MV-4-11 (cell line): ENCODE measurements around the gene VPS50.
"Not testable (repeated sequence)": the region's sequence is repeated elsewhere in the genome, so short reads cannot be mapped to it uniquely, and the experiment has no call there.

Experiments used
- DNase-seq: peaks from one replicate; lab custom pipeline; 2025; lab: John Stamatoyannopoulos, UW

VPS50 gene

GRCh38 chr7:93242106-93242505 lies 9.9 kb downstream of the VPS50 start:
- DNase-seq: no peak

- peak; percentile 27 for DNase-seq
These were observed 13.6 kb downstream of the VPS50 start for GRCh38 chr7:93245525-93246432.

GRCh38 chr7:93249491-93250148 lies 17.5 kb downstream of the VPS50 start:
- DNase-seq: no peak

GRCh38 chr7:93258661-93259060 lies 26.5 kb downstream of the VPS50 start:
- no peak for DNase-seq

DNA sequence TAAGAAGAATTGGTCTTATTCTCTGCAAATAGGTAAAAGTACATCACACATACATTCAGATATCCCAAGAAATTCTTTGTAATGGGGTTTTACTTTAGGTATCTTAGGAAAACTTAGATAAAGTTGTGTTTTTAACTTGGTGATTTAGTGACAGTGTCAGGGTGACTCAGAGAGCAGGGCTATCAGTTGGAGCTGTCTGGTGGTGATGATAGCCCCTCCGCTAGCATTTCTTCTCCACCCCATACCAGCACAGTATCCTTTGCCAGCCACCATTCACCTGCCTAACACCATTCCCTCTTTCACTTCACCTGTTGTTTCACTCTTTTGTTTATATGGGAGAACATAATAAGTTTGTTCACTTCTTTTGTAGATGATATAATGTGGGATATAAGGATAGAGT lies 30.4 kb downstream of the VPS50 start:
- no peak for DNase-seq

DNA sequence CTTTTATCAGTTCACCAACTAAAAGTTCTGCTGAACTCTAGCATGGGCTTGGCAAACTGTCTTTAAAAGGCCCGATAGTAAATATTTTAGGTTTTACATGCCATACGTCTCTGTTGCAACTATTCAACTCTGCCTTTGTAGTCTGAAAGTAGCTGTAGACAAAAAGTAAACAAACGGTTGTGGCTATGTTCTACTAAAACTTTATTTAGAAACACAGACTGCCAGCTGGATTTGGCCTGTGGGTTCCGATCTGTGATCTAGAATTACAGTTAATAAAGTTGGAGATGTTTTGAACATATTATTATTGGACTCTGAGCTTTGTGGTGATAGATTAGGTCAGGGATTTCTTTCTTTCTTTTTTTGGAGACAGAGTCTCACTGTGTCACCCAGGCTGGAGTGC lies 33.1 kb downstream of the VPS50 start:
- DNase-seq: no peak

DNA sequence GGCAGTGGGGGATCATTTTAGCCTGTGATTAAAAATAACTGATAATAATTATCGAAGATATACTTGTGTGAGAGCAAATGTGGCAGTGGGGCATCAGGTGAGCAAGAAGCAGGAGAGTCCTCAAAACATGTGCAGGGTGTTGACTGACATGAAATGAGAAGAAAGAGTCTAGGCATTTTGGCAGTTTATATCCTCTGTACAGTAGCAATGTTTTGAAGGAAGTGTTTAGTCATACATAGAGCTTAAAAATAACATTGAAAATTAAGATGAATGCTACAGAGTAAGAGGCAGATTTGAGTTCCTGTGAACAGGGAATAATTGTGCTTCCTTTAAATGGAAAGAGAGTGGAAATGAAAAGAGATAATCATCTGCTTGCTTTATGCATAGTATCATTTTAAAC lies 47.4 kb downstream of the VPS50 start:
- DNase-seq: no peak

- no peak for DNase-seq
These were observed 52.7 kb downstream of the VPS50 start for GRCh38 chr7:93284908-93285307.

GRCh38 chr7:93293229-93293628 lies 61.1 kb downstream of the VPS50 start:
- no peak for DNase-seq

DNA sequence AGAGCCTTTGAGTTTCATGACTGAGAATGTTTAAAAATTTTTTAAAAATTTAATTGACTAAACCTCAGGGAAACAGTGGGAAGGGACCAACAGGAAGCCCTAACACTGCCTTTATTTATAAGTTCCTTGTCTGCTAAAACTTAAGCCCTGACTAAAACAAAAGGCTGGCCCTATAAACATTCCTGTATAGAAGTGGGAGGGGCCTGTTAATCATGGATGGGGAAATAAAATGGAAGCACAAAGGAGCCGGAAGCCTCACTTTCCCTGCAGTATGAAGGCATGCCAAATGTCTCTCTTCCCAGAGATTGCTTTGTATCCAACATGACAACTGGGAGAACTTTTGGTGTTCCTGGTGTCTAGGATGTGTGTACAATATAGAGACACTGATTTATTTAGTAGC lies 66.0 kb downstream of the VPS50 start:
- DNase-seq: no peak

DNA sequence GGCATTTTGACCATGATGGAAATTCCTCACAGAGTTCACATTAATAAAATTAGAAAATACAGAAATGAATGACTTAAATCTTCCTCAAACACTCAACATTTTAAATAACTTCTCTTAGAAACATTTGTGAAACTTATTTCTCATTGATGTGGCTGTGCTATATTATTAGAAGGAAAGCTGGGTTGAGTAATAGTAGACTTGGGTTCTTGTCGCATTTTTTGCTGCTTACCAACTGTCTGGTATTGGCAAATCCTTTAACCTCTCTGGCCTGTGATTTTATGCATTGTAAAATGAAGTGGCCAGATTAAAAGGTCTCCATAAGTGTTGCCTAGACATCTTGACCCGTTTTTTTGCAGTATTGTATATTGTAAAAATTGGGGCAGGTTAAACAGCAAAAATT lies 66.5 kb downstream of the VPS50 start:
- DNase-seq: no peak

- DNase-seq: no peak
These were observed 69.6 kb downstream of the VPS50 start for GRCh38 chr7:93301736-93302135.

DNA sequence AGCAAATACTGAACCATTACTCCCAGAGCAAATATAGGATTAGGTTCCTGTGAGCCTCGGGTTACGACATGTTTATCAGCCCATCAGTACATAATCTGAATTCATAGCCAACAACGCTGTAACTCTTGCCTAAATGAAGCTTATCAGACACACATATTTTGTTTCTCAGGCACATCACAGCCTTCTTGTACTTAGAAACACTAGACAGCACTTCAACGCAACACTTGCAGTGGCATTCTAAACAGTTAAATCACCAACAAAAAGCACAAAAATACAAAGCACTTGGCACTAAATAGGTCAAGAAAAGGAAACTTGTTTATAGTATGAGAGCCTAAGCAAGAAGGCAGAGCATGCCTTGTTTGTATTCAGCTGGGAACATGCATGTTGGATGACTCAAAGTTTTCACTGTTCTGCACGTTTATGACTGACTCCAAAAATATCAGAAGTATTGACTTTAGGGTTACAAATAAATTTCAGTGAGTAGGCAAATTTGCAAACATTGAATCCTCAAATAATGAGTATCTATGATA lies 75.0 kb downstream of the VPS50 start:
- no peak for DNase-seq

DNA sequence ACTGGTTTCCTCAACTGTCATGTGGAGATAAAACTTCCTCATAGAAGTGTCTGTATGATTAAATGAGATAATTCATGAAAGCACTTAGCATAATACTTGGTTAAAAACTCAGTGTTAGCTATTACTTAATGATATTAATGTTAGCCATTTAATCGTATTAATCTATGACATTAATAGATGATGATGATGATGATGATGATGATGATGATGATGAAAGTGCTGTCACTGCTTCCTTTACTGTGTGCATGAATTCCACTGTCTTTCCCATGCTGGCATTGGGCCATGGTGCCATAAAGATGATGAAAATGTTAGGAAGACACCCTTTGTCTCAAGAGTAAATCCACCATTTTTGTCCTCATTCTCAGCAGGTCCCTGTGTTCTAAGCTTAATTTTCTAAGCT lies 75.8 kb downstream of the VPS50 start:
- DNase-seq: no peak

DNA sequence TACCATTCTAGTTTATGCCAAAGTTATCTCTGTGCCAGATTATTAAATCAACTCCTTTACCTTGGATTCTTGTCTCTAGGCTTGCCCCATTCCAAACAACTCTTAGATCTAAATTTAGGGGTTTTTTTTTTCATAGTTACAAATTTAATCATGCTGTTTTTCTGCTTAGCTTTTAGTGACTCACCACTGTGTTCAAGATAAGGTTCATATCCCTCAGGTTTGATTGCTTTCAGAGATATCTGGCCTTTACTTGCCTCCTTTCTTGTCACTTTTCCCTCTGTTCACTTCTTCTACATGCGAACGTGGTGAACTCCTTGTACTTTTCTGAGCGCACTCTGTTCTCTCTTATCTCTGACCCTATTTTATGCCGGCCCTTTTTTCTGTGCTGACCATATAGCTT lies 78.2 kb downstream of the VPS50 start:
- DNase-seq: no peak

DNA sequence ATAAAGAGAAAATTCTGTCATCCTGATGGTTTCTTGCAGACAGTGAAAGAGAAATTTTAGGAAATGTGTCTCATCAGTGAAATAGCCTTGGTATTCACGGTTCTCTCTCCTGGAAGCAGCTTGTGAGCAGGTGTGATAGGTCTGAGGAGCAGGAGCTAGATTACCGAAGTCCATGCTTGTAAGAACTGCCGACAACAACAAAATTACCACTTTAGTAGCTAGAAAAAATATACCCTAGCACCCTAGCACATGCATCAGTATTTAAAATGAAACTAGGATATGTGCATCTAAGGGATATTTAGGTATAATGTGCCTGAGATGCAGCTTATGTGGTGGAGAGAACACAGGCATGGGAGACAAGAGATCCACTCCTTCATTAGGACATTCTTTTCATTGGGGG lies 82.3 kb downstream of the VPS50 start:
- DNase-seq: no peak

- peak; percentile 25 for DNase-seq
These were observed 83.7 kb downstream of the VPS50 start for GRCh38 chr7:93315896-93316295.

DNA sequence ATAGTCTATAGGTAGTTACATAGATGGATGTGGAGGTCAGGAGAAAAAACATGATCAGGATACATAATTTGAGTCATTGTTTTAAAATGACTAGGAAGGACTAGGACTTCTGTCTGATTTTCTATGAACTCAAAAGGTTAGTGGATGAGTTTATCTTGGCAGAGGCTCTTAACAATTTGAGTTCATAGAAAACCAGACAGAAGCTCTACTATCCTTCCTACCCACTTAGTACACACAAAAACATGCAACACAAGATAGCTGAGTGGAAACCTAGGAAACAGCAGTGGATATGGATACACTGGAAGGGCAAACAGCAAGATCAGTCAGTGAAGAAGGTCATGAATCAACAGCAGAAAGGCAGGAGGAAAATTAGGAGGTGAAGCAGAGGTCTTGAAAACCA lies 84.6 kb downstream of the VPS50 start:
- no peak for DNase-seq

DNA sequence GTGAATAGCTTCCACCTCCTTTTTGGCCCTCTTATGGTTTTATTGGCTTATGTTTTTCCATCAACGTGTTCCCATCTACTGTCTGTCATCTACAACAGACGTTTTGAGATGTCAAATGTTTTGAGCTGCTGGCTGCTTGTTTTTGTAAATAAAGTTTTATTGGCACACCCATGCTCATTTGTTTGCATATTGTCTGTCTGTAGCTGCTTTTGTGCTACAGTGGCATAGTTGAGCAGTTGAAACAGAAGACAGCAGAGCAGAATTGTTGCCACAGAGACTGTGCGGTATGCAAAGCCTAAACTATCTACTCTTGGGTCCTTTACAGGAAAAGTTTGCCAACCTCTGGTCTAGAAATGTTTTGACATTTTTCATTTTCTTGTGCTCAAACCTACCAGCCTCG lies 88.7 kb downstream of the VPS50 start:
- DNase-seq: no peak

- DNase-seq: not testable (repeated sequence)
These were observed 94.1 kb downstream of the VPS50 start for GRCh38 chr7:93326291-93326690.

GRCh38 chr7:93327006-93327633 lies 95.0 kb downstream of the VPS50 start:
- DNase-seq: peak; percentile 76

GRCh38 chr7:93331706-93332105 lies 99.5 kb downstream of the VPS50 start:
- no peak for DNase-seq

- DNase-seq: no peak
These were observed 100.0 kb downstream of the VPS50 start for GRCh38 chr7:93332172-93332571.
